A549 (cell line): ENCODE results near the gene GPI. TPM values are rescaled to one million over a fixed set of nuclear protein-coding genes. Genes with fewer than 3 reads are reported as not detected.

Experiments used
- ATAC-seq, 2 experiments: fragments of 200-7000 bp in 1 of 2; fragments of >200 bp in 1 of 2; cut with Nextera tagmentation in 1 of 2; cut with Tn5 transposase in 1 of 2; 3 replicates each; pipeline versions ENCODE4 v1.8.0 to v1.9.1; 2018 to 2020; ENCODE audit warnings: mild to moderate bottlenecking in 1 of 2, moderate library complexity in 1 of 2
- CTCF ChIA-PET: fragments of 300-600 bp; sonication (Branson Sonifier 250); formaldehyde crosslinking; extraction: SDS; loops from one replicate; lab custom pipeline; 2021; ENCODE audit warnings: antibody characterized with exemption, inconsistent platforms; lab: Yijun Ruan, JAX
- POLR2A ChIA-PET: fragments of 350-600 bp; formaldehyde crosslinking; extraction: SDS; loops from one replicate; lab custom pipeline; 2021; ENCODE audit warnings: antibody characterized with exemption, inconsistent platforms; lab: Yijun Ruan, JAX
- DNase-seq, 2 experiments: peaks; one replicate each; pipeline versions ENCODE4 v3.0.0 to v3.0.0-alpha.2; 2011 to 2016; ENCODE audit warnings: low read depth in 1 of 2, low spot score in 1 of 2
- FAIRE-seq: peaks from 2 replicates; lab custom pipeline; 2011; peaks lifted over from hg19 to GRCh38; lab: Jason Lieb, UNC
- H3K27ac ChIP-seq, 2 experiments: fragments of >200 bp; sonication (Bioruptor Twin); formaldehyde crosslinking; 3 replicates each; pipeline ENCODE4 v1.5.1; 2016 to 2017
- H3K4me1 ChIP-seq: fragments of >200 bp; sonication (Bioruptor Twin); formaldehyde crosslinking; 3 replicates; pipeline ENCODE4 v1.6.1; 2016
- H3K4me2 ChIP-seq: fragments of >200 bp; sonication (Bioruptor Twin); formaldehyde crosslinking; 3 replicates; pipeline ENCODE4 v1.6.1; 2016
- H3K4me3 ChIP-seq: fragments of >200 bp; sonication (Bioruptor Twin); formaldehyde crosslinking; 3 replicates; pipeline ENCODE4 v1.5.1; 2016
- H3K9me3 ChIP-seq: fragments of >200 bp; sonication (Bioruptor Twin); formaldehyde crosslinking; 3 replicates; pipeline ENCODE4 v1.6.1; 2016
- BHLHE40 ChIP-seq: IDR thresholded peaks from 2 replicates; pipeline ENCODE4 v1.6.1; 2012; ENCODE audit warnings: low read depth, low read length, inconsistent platforms
- CBX2 ChIP-seq: fragments of 200-600 bp; sonication (generic); IDR thresholded peaks from 2 replicates; pipeline ENCODE4 v1.6.1; 2016; ENCODE audit warnings: low read depth, mild to moderate bottlenecking, borderline replicate concordance
- CBX8 ChIP-seq: fragments of 200-600 bp; sonication (generic); IDR thresholded peaks from 2 replicates; pipeline ENCODE4 v1.6.1; 2016
- EHF ChIP-seq: fragments of 250-450 bp; sonication (Bioruptor Pico); IDR thresholded peaks from 2 replicates; pipeline ENCODE4 v1.5.0; 2020; ENCODE audit warnings: mild to moderate bottlenecking
- ELK1 ChIP-seq: fragments of 150-350 bp; IDR thresholded peaks from 2 replicates; pipeline ENCODE4 v1.6.1; 2014; ENCODE audit warnings: low read depth, mild to moderate bottlenecking, low read length
- EP300 ChIP-seq, 2 experiments: fragments of >200 bp; sonication (Bioruptor Twin); formaldehyde crosslinking; IDR thresholded peaks; 2 replicates in 1 of 2; 3 replicates in 1 of 2; pipeline ENCODE4 v1.6.1; 2016 to 2017
- FOXS1 ChIP-seq: fragments of 250-450 bp; sonication (Bioruptor Pico); IDR thresholded peaks from 2 replicates; pipeline ENCODE4 v1.5.0; 2020; ENCODE audit warnings: mild to moderate bottlenecking, moderate library complexity
- HEYL ChIP-seq: fragments of 250-450 bp; sonication (Bioruptor Pico); IDR thresholded peaks from 2 replicates; pipeline ENCODE4 v1.8.0; 2021; ENCODE audit warnings: mild to moderate bottlenecking, moderate library complexity
- NFE2L2 ChIP-seq: fragments of 150-350 bp; conservative IDR thresholded peaks from 2 replicates; pipeline ENCODE4 v1.6.1; 2014; ENCODE audit warnings: low read length
- PHF8 ChIP-seq: fragments of 200-600 bp; sonication (generic); IDR thresholded peaks from 2 replicates; pipeline ENCODE4 v1.6.1; 2016; ENCODE audit warnings: low read depth, mild to moderate bottlenecking, antibody characterized with exemption, moderate library complexity, borderline replicate concordance
- RCOR1 ChIP-seq: fragments of 150-350 bp; IDR thresholded peaks from 2 replicates; pipeline ENCODE4 v1.6.1; 2014; ENCODE audit warnings: antibody characterized with exemption, low read length, low read depth
- RNF2 ChIP-seq: fragments of 200-600 bp; sonication (generic); IDR thresholded peaks from 2 replicates; pipeline ENCODE4 v1.6.1; 2016; ENCODE audit warnings: low read depth, mild to moderate bottlenecking, antibody characterized with exemption, moderate library complexity, borderline replicate concordance
- SREBF2 ChIP-seq: fragments of 450-650 bp; IDR thresholded peaks from 2 replicates; pipeline ENCODE4 v1.6.1; 2014; ENCODE audit warnings: mild to moderate bottlenecking, moderate library complexity
- ZC3H11A ChIP-seq: fragments of 450-650 bp; IDR thresholded peaks from 2 replicates; pipeline ENCODE4 v1.6.1; 2014; ENCODE audit warnings: antibody characterized with exemption, mild to moderate bottlenecking
- WGBS: methylation state at CpG from one replicate; pipeline ENCODE4 v1.1.6; 2017; ENCODE audit errors: missing lambda C conversion rate; 5-methylcytosine and 5-hydroxymethylcytosine counted together
- polyA plus RNA-seq, 4 experiments: library from polyadenylated mRNA; depleted of rRNA in 3 of 4; stranded (reverse); fragments of >200 nt; fragmentation: RNase III in 1 of 4; extraction: RNeasy Plus Mini Kit Qiagen cat#74134 plus additional on column Dnase treatment in 1 of 4; gene quantifications; 2 replicates in 3 of 4; 3 replicates in 1 of 4; pipeline ENCODE4 v1.2.3, GENCODE V29; 2011 to 2017
- TF ChIP-seq, protein P1 (sequence below): IDR thresholded peaks from 2 replicates; pipeline ENCODE4 v1.6.1; 2012
- TF ChIP-seq, protein P2 (sequence below): fragments of >200 bp; sonication (Bioruptor Twin); formaldehyde crosslinking; IDR thresholded peaks from 3 replicates; pipeline ENCODE4 v1.5.1; 2016
- TF ChIP-seq, protein P3 (sequence below): IDR thresholded peaks from 2 replicates; pipeline ENCODE4 v1.6.1; 2012; ENCODE audit warnings: low read depth, borderline replicate concordance
- TF ChIP-seq, protein P4 (sequence below): fragments of 450-650 bp; IDR thresholded peaks from 2 replicates; pipeline ENCODE4 v1.6.1; 2014; ENCODE audit warnings: antibody characterized with exemption

GPI gene
- polyA plus RNA-seq, 2 of the 4 experiments (the other 2 are of a cell fraction), result 548 to 565 TPM

DNA sequence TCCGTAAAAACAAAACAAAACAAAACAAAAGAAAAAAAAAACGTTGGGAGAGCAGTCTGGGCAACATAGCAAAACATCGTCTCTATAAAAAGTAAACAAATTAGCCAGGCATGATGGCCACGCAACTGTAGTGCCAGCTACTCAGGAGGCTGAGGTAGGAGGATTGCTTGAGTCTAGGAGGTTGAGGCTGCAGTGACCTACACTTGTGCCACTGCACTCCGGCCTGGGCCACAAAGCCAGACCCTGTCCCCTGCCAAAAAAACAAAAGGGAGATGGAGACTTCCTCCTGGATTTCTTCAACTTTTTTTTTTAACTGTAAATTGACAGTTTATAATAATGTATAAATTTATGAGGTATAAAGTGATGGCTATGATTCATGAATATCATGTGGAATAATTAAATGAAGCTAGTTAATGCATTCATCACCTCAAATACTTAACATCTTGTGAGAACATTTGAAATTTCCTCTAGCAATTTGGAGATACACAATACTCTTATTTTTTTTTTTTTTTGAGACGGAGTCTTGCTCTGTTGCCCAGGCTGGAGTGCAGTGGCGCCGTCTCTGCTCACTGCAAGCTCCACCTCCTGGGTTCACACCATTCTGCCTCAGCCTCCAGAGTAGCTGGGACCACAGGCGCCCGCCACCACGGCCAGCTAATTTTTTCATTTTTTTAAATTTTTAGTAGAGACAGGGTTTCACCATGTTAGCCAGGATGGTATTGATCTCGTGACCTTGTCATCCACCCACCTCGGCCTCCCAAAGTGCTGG lies 41.1 kb downstream of the GPI start:
- Histone ChIP-seq H3K27ac (no peak overlapping the region), H3K4me2 (peak overlapping the region; percentile 77; the same call in 2 of the 3 replicates), H3K9me3 (no peaks in the 10 kb centered on the region), H3K4me3 (no peak overlapping the region), H3K4me1 (peaks cover 17% of the 10 kb centered on the region; the same call in 2 of the 3 replicates)
- CTCF ChIA-PET, result interaction anchor here (0.5 to 1.5 kb wide), 8 partner anchors 9 to 185 kb away, joined by 3 to 6 read pairs (median 3); no protein-coding TSS in a partner anchor
- POLR2A ChIA-PET, result no interaction called here
- ATAC-seq, result no peak
- no peak for TF ChIP-seq RCOR1
- TF ChIP-seq BHLHE40, result no peak
- no peak for FAIRE-seq
- no peak for DNase-seq
- 85% methylated on average over 13 of the region's 13 CpGs for WGBS

DNA sequence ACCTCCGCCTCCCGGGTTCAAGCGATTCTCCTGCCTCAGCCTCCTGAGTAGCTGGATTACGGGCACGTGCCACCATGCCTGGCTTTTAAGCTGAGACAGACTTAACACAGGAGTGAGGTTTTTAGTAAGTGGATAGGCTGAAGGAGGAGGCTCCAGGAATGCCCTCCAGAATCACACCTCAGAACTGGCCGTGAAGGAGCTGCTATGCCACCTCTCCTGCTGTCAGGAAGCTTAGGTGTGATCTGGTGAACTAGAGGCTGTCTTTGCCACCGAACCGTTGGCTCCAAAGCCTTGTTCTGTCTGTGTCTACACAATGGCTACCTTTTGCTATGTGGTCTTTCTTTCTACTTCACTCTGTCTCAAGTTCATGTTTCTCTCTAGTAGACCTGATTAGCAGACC lies 43.4 kb downstream of the GPI start:
- no peaks in the 10 kb centered on the region for H3K9me3 ChIP-seq
- no peak overlapping the region for H3K27ac ChIP-seq
- 95% methylated on average over 8 of the region's 8 CpGs for WGBS
- CTCF ChIA-PET, result interaction anchor here (0.7 to 1.6 kb wide), 4 partner anchors 8 to 72 kb away, joined by 3 to 5 read pairs (median 3); no protein-coding TSS in a partner anchor
- no peak overlapping the region for H3K4me3 ChIP-seq
- FAIRE-seq (no peak), DNase-seq (no peak), ATAC-seq (no peak)
- POLR2A ChIA-PET, result no interaction called here
- TF ChIP-seq, protein P1, sequence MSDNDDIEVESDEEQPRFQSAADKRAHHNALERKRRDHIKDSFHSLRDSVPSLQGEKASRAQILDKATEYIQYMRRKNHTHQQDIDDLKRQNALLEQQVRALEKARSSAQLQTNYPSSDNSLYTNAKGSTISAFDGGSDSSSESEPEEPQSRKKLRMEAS, result no peak
- no peak for TF ChIP-seq SREBF2
- TF ChIP-seq, protein P2, sequence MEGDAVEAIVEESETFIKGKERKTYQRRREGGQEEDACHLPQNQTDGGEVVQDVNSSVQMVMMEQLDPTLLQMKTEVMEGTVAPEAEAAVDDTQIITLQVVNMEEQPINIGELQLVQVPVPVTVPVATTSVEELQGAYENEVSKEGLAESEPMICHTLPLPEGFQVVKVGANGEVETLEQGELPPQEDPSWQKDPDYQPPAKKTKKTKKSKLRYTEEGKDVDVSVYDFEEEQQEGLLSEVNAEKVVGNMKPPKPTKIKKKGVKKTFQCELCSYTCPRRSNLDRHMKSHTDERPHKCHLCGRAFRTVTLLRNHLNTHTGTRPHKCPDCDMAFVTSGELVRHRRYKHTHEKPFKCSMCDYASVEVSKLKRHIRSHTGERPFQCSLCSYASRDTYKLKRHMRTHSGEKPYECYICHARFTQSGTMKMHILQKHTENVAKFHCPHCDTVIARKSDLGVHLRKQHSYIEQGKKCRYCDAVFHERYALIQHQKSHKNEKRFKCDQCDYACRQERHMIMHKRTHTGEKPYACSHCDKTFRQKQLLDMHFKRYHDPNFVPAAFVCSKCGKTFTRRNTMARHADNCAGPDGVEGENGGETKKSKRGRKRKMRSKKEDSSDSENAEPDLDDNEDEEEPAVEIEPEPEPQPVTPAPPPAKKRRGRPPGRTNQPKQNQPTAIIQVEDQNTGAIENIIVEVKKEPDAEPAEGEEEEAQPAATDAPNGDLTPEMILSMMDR, result no peak
- TF ChIP-seq FOXS1 (CRISPR knock-in tag), result no peak
- TF ChIP-seq PHF8, result no peak
- TF ChIP-seq CBX2, result no peak
- no peak for TF ChIP-seq CBX8
- no peak for TF ChIP-seq RNF2
- TF ChIP-seq, protein P3, sequence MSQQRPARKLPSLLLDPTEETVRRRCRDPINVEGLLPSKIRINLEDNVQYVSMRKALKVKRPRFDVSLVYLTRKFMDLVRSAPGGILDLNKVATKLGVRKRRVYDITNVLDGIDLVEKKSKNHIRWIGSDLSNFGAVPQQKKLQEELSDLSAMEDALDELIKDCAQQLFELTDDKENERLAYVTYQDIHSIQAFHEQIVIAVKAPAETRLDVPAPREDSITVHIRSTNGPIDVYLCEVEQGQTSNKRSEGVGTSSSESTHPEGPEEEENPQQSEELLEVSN, result no peak
- TF ChIP-seq, protein P4, sequence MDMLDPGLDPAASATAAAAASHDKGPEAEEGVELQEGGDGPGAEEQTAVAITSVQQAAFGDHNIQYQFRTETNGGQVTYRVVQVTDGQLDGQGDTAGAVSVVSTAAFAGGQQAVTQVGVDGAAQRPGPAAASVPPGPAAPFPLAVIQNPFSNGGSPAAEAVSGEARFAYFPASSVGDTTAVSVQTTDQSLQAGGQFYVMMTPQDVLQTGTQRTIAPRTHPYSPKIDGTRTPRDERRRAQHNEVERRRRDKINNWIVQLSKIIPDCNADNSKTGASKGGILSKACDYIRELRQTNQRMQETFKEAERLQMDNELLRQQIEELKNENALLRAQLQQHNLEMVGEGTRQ, result no peak
- no peak for TF ChIP-seq ZC3H11A
- TF ChIP-seq EHF, result no peak
- no peak for TF ChIP-seq ELK1
- TF ChIP-seq NFE2L2, result no peak
- TF ChIP-seq EP300 (IDR thresholded peaks at IDR 0.05), result no peak
- TF ChIP-seq HEYL (CRISPR knock-in tag), result no peak
- H3K4me1 ChIP-seq, result peaks cover 11% of the 10 kb centered on the region; the same call in 2 of the 3 replicates
- H3K4me2 ChIP-seq, result no peak overlapping the region
